Activated T-helper 2 cell treated with anti-CD3 and anti-CD28 coated beads, Interferon-gamma antibody, Interleukin-2, Interleukin-4, amounts not matched to agents 10 μg/mL and 5 μg/mL and 100 μg/mL, durations not matched to agents 14 hours and 24 hours and 36 hours (primary cell): Measurements from ENCODE around the gene RGL3. TPM values are rescaled to one million over a fixed set of nuclear protein-coding genes. Genes with fewer than 3 reads are reported as not detected.
"Not testable (repeated sequence)": the region's sequence is repeated elsewhere in the genome, so short reads cannot be mapped to it uniquely, and the experiment has no call there.

Experiments
- DNase-seq: peaks from one replicate; pipeline ENCODE4 v3.0.0; 2021; ENCODE audit warnings: low spot score
- H3K27ac Mint-ChIP-seq: one replicate; pipeline ENCODE4 v1.8.0; 2021; ENCODE audit warnings: mixed read lengths
- H3K27me3 Mint-ChIP-seq: one replicate; pipeline ENCODE4 v1.8.0; 2021; ENCODE audit warnings: low read depth, mixed read lengths
- H3K36me3 Mint-ChIP-seq: one replicate; pipeline ENCODE4 v1.8.0; 2021; ENCODE audit warnings: low read depth, mixed read lengths
- H3K4me1 Mint-ChIP-seq: one replicate; pipeline ENCODE4 v1.8.0; 2021; ENCODE audit warnings: low read depth, mixed read lengths
- H3K4me3 Mint-ChIP-seq: one replicate; pipeline ENCODE4 v1.8.0; 2021; ENCODE audit warnings: low read depth, mild to moderate bottlenecking, moderate library complexity, mixed read lengths
- H3K9me3 Mint-ChIP-seq: one replicate; pipeline ENCODE4 v1.8.0; 2021; ENCODE audit warnings: mixed read lengths
- intact Hi-C: fragments of 100-400 bp; cut with micrococcal nuclease; formaldehyde crosslinking; loops from one replicate; pipeline ENCODE4 v1.15.1; 2023
- total RNA-seq: library from RNA; stranded (reverse); gene quantifications from 2 replicates; pipeline ENCODE4 v1.2.3, GENCODE V29; 2022

RGL3 gene
- total RNA-seq, 1 donor from 2014 or later, result not detected

DNA sequence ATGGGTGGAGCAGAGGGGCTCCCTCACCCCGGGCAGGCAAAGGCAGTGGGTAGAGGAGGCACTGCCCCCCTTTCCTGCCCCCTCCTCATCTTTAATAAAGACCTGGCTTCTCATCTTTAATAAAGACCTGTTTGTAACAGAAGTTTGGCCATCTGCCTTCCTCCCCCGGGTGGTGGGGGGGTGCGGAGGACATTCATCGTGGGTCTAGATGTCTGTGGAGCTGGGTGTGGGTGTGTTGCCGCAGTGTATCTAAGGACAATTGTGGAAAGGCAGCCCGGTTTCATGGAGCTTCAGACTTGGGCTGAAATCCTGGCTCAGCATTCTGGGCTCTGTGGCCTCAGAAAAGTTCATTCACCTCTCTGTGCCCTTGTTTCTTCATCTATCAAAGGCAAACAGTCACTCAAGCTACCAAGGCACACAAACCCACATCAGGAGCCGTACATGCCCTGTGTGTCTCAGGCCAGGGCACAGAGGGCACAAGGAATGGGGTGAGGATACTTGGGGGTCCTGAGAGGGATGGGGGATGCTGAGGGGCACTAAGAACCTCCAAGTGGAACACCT is 53.5 kb downstream of the RGL3 start:
- no peak overlapping the region for H3K4me3 Mint-ChIP-seq
- H3K27ac Mint-ChIP-seq, result no peak overlapping the region
- no peaks in the 10 kb centered on the region for H3K9me3 Mint-ChIP-seq
- intact Hi-C loops, result no loop called here
- H3K36me3 Mint-ChIP-seq, result peaks cover 5% of the 10 kb centered on the region
- DNase-seq, result no peak
- H3K27me3 Mint-ChIP-seq, result no peaks in the 10 kb centered on the region
- no peaks in the 10 kb centered on the region for H3K4me1 Mint-ChIP-seq

- Mint-ChIP-seq H3K27ac (no peak overlapping the region), H3K9me3 (no peaks in the 10 kb centered on the region), H3K4me1 (no peaks in the 10 kb centered on the region), H3K36me3 (peaks cover 5% of the 10 kb centered on the region), H3K27me3 (no peaks in the 10 kb centered on the region), H3K4me3 (no peak overlapping the region)
- intact Hi-C loops, result no loop called here
- DNase-seq, result no peak
Measured at GRCh38 chr19:11364935-11365334, 54.2 kb downstream of the RGL3 start.

GRCh38 chr19:11364296-11364904 is 54.7 kb downstream of the RGL3 start:
- intact Hi-C loops, result no loop called here
- Mint-ChIP-seq H3K4me3 (no peak overlapping the region), H3K4me1 (no peaks in the 10 kb centered on the region)

GRCh38 chr19:11363881-11364280 is 55.2 kb downstream of the RGL3 start:
- H3K4me1 Mint-ChIP-seq, result no peaks in the 10 kb centered on the region
- intact Hi-C loops, result no loop called here
- H3K27ac Mint-ChIP-seq, result no peak overlapping the region
- no peaks in the 10 kb centered on the region for H3K36me3 Mint-ChIP-seq
- DNase-seq, result no peak
- no peaks in the 10 kb centered on the region for H3K9me3 Mint-ChIP-seq
- H3K4me3 Mint-ChIP-seq, result no peak overlapping the region
- no peaks in the 10 kb centered on the region for H3K27me3 Mint-ChIP-seq

More at GRCh38 chr19:11364296-11364904, 54.7 kb downstream of the RGL3 start:
- DNase-seq, result no peak
- Mint-ChIP-seq H3K36me3 (peaks cover 3% of the 10 kb centered on the region), H3K27me3 (no peaks in the 10 kb centered on the region), H3K27ac (no peak overlapping the region), H3K9me3 (no peaks in the 10 kb centered on the region)

- no peaks in the 10 kb centered on the region for H3K4me1 Mint-ChIP-seq
- H3K9me3 Mint-ChIP-seq, result no peaks in the 10 kb centered on the region
- H3K27ac Mint-ChIP-seq, result no peak overlapping the region
- DNase-seq, result no peak
- H3K27me3 Mint-ChIP-seq, result no peaks in the 10 kb centered on the region
- intact Hi-C loops, result no loop called here
- no peaks in the 10 kb centered on the region for H3K36me3 Mint-ChIP-seq
- no peak overlapping the region for H3K4me3 Mint-ChIP-seq
Measured at GRCh38 chr19:11361771-11362731, 57.1 kb downstream of the RGL3 start.

DNA sequence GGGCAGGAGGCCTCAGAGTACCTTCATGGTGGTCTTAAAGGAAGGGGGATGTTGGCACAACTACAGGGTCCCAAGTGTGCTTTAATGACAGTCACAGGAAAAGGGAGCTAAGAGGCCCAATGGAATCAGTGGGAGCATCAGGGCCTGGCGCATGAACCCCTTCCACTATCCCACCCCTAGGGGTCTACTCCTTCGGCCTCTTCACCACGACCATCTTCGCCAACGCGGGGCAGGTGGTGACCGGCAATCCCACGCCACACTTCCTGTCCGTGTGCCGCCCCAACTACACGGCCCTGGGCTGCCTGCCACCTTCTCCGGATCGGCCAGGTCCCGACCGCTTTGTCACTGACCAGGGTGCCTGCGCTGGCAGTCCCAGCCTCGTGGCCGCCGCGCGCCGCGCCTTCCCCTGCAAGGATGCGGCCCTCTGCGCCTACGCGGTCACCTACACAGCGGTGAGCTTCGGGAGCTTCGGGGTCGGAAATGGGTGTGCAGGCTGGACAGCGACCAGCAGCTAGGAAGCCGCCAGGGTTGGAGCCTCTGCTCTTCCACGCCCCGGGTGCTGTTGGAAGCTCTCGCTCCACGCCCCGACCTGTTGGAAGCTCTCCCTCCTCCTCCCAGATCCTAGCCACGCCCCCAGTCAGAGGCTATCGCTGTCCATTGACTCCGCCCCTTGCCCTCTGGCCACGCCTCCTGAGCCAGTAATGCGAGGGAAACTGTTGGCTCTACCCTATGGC is 57.9 kb downstream of the RGL3 start:
- Mint-ChIP-seq H3K27me3 (peaks cover under 1% of the 10 kb centered on the region), H3K4me3 (no peak overlapping the region), H3K4me1 (peaks cover under 1% of the 10 kb centered on the region), H3K36me3 (no peaks in the 10 kb centered on the region), H3K9me3 (no peaks in the 10 kb centered on the region), H3K27ac (no peak overlapping the region)
- no peak for DNase-seq
- intact Hi-C loops, result no loop called here

GRCh38 chr19:11359421-11359820 is 59.7 kb downstream of the RGL3 start:
- Mint-ChIP-seq H3K4me3 (no peak overlapping the region), H3K27me3 (peaks cover 5% of the 10 kb centered on the region), H3K27ac (no peak overlapping the region), H3K4me1 (peaks cover 7% of the 10 kb centered on the region), H3K36me3 (no peaks in the 10 kb centered on the region), H3K9me3 (no peaks in the 10 kb centered on the region)
- intact Hi-C loops, result no loop called here
- DNase-seq, result no peak

DNA sequence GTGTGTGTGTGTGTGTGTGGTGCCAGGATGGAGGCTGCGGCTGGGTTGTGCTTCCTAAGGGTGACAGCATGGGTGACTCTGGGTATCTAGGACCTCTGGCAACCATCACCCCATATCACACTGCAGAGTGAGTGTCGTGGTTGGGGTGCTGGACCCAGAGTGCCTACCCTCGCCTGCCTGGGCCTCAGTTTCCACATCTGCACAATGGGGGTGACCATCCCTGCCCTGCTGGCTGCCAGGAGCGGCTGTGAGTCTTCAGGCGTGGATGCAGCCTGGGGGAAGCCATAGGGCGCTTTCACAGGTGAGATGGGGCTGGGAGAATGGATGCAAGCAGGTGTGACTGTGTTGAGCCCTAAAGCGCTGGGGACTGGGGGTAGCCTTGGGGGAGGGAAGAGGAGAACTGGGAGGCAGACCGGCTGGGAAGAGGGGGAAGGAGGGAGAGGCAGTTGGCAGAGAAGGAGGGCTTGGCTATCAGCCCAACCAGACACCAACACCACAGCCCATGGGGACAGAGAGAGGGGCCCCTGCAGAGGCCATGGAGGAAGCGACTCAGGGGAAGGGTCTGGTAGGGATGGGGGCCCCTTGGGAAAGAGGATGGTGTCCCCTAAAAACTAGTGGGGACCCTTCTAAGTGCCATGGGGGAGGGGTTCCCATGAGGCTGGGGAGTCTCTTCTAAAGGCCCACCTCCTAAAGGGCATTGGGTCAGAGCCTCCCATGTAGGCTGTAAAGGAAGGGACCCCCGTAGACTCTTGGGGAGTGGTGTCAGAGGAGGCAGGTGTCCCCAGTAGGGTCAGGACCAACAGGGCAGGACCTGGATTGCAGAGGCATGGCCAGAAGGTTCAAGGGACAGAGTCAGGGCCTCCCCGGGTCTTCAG is 62.2 kb downstream of the RGL3 start:
- H3K27ac Mint-ChIP-seq, result no peak overlapping the region
- no peaks in the 10 kb centered on the region for H3K9me3 Mint-ChIP-seq
- no peaks in the 10 kb centered on the region for H3K36me3 Mint-ChIP-seq
- intact Hi-C loops, result no loop called here
- H3K4me1 Mint-ChIP-seq, result peaks cover 7% of the 10 kb centered on the region
- H3K27me3 Mint-ChIP-seq, result peaks cover 5% of the 10 kb centered on the region
- DNase-seq, result no peak
- no peak overlapping the region for H3K4me3 Mint-ChIP-seq

GRCh38 chr19:11356074-11356397 is 63.1 kb downstream of the RGL3 start:
- Mint-ChIP-seq H3K27me3 (peaks cover 5% of the 10 kb centered on the region), H3K9me3 (no peaks in the 10 kb centered on the region), H3K27ac (no peak overlapping the region), H3K4me1 (peaks cover 7% of the 10 kb centered on the region), H3K4me3 (peak overlapping the region; percentile 72), H3K36me3 (no peaks in the 10 kb centered on the region)
- intact Hi-C loops, result no loop called here
- DNase-seq, result no peak

DNA sequence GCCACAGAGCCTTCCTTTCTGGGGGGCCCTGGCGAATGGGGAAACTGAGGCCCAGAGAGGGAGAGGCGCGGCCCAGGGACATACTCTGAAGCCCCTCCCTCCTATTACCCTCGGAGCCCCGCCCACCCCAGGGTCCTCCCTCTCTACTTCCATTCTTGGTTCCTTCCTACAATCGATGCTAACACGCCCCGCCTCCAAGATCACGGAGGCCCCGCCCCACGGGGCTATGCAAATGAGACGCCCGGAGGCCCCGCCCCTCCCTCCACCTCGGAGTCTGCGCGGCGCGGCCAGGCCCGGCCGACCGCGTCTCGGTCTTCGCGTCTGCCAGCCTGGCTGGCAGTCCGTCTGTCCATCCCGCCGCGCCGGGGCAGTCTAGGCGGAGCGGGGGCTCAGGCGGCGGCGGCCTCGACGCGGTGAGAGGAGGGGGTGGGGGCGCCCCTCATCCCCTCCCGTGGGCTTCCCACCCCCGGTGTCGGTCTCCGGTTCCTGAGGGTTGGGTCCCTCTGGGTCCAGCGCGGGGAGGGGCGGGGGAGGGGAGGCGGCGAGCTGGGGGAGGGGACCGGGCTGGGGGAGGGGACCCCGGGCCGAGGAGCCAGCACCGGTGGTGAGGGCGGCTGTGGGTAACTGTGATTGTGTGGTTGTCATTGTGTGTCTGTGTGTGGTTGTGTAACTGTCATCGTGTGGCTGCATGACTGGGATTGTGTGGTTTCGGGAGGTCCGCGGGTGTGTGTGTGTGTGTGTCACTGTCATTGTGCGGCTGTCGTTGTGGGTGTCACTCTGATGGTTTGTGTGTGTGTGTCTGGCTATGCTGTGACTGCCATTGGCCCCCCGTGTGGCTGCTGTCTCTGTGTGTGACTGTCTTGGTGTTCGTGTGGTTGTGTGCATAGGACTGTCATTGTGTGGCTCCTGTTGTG is 63.7 kb downstream of the RGL3 start, which contains the start of gene PLPPR2:
PLPPR2 (plus strand) TSS at position 273 of the 914 bp plus-strand sequence. CDS start 2,242 bp downstream, outside the sequence.
- Mint-ChIP-seq H3K9me3 (no peaks in the 10 kb centered on the region), H3K4me1 (peaks cover 7% of the 10 kb centered on the region), H3K27me3 (peaks cover 5% of the 10 kb centered on the region), H3K36me3 (no peaks in the 10 kb centered on the region), H3K27ac (no peak within 1 kb of the TSS), H3K4me3 (peak within 1 kb of the TSS; percentile 72)
- DNase-seq, result peak; percentile 80
- intact Hi-C loops, result loop anchor here (1.0 kb wide), 1 partner anchor 19 kb away; the partner anchor contains the start of gene SWSAP1

GRCh38 chr19:11354102-11354501 is 65.0 kb downstream of the RGL3 start:
- intact Hi-C loops, H3K9me3 Mint-ChIP-seq, H3K27me3 Mint-ChIP-seq, H3K27ac Mint-ChIP-seq, H3K4me3 Mint-ChIP-seq, H3K4me1 Mint-ChIP-seq, H3K36me3 Mint-ChIP-seq, DNase-seq: not testable (repeated sequence)
